ENCODE data around the gene PLD5. TPM values are rescaled to one million over a fixed set of nuclear protein-coding genes. Genes with fewer than 3 reads are reported as not detected.
"Not testable (repeated sequence)": the region's sequence is repeated elsewhere in the genome, so short reads cannot be mapped to it uniquely, and the experiment has no call there.

Gene PLD5
- total RNA-seq, 2 donors from 2014 or later, result 0.05 TPM; not detected in 1

DNA sequence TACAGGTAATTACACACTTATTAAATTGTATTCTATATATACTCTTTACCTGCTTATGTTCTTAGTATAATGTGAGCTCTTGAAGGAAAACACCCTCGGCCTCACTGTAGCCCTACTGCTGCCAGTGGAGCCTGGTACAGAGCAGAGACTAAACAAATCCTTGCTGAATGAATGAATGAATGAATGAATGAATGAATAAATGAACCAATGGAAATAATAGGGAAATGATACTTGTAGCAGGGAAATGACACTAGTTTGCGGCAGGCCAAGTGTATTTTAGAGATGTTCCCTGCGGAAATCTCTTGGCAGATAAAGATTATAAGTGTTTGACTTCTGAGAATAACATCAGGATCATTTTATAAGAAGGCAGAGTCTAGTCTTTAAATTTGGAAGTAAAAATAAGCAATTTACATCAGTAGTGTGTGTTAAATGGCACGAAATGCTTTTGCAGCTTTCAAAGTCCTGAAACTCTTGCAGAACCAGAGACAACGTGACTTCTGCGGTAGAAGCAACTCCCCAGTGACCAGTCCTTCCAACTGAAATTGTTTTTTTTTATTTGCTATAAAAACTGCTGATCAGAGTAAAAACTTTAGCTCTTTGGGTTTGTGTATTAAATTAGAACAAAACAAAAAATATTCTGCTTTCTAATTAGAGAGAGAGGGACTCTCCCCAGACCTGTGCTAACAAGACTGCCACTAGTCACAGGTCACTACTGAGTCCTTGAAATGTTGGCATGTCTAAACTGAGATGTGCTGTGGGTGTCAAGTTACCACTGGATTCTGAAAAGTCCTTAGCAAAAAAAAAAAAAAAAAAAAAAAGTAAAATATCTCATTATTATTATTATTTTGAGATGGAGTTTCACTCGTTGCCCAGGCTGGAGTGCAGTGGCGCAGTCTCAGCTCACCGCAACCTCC, 326.3 kb downstream of the PLD5 start:
- intact Hi-C loops (cut with DNase I), result no loop called here
- no peak for DNase-seq
- ATAC-seq, result no peak

GRCh38 chr1:242196914-242197313, 327.6 kb downstream of the PLD5 start:
- intact Hi-C loops (cut with DNase I), result no loop called here
- DNase-seq, result no peak
- no peak for ATAC-seq

DNA sequence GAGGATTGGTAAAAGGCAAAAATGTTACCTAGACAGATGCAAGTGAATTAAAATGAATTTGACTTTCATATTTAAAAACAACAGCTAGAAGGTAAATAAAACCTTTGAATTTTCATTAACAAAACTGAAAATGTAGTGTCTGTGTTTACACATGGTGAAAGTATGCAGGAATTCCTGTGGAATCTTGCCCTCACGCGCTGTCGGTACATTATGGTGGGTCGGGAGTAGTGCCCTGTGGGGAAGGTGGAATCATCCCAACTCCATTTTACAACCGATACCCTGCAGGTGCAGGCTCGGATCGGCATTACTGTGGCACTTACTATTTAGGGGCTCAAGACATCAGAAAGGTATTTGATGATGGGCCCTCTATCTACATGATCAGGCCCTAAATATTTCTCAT, 328.4 kb downstream of the PLD5 start:
- intact Hi-C loops (cut with DNase I), result no loop called here
- DNase-seq (no peak), ATAC-seq (no peak)

GRCh38 chr1:242189591-242189990, 334.9 kb downstream of the PLD5 start:
- intact Hi-C loops (cut with DNase I), result no loop called here
- no peak for DNase-seq
- ATAC-seq, result no peak

DNA sequence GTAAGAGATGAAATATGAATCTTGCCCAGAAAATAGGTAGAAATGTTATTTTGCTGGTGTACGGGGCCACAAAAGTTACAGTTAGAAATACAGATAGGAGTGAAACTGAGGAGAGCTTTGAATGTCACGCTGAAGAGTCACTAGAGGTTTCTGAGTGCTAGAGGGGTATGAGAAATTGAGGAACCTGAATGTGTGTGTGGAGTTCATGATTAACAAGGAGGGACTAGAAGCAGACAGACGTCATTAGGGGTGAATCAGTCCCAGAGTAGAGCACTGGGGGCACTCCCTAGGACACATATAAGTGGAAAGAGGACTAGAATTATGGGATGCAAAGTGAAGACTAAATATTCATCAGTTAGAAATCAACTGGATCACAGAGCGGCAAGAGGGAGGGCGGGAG, 336.7 kb downstream of the PLD5 start:
- ATAC-seq, result no peak
- intact Hi-C loops (cut with DNase I), result no loop called here
- DNase-seq, result no peak

DNA sequence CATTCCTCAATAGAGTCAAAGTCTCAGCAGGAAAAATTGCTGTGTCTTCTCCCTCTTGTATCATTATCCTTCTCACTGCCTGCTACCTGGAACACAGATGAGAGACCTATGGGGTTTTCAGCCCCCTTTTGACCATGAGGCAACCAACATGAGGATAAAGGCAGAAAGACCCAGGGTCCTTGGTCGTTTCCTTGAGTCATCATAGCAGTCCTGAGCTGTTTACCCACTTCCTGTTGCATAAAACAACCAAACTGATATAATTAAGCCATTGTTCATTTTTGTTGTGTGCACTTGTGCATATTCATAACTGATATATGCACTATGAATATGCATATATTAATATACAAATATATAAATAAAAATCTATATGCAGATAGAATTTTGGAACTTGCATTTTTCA, 337.3 kb downstream of the PLD5 start:
- intact Hi-C loops (cut with DNase I), result no loop called here
- no peak for ATAC-seq
- DNase-seq, result no peak

GRCh38 chr1:242185731-242186130, 338.8 kb downstream of the PLD5 start:
- ATAC-seq (no peak), DNase-seq (no peak)
- intact Hi-C loops (cut with DNase I), result no loop called here

- DNase-seq, result no peak
- ATAC-seq, result no peak
- intact Hi-C loops (cut with DNase I), result no loop called here
These were observed 339.5 kb downstream of the PLD5 start for GRCh38 chr1:242184955-242185354.

DNA sequence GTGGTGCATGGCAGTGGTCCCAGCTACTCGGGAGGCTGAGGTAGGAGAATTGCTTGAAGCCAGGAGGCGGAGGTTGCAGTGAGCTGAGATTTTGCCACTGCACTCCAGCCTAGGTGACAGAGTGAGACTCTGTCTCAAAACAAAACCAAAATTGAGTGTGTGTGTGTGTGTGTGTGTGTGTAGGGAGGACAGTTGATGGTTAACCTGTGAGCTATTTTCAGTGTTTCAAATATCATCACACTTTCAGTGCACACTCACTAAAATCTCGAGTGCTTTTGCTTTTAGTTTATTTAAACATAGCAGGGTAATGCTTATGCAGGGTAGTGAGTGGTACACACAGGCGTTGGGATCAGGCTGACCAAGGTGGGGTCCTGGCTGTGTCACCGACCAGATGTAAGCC, 344.7 kb downstream of the PLD5 start:
- ATAC-seq; DNase-seq; intact Hi-C loops (cut with DNase I): not testable (repeated sequence)

GRCh38 chr1:242178924-242179708, 345.4 kb downstream of the PLD5 start:
- intact Hi-C loops (cut with DNase I), result no loop called here
- ATAC-seq (no peak), DNase-seq (no peak)

DNA sequence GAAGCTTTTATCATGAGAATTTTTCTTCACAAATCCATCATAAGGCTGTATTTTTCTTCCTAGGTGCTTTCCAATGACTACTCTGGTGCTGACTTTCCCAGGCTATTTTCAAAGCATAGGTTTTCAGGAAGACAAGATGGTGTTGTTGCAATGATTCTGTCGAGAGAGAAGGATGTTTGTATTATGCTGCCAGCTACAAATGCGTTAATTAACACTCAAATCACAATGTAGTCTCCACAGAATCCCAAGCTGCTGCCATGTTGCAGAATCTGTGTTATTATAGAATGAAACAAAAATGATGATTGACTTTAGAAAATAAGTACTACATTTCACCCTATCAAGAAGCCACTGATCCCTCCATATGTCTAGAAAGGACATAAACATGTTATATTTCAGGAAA, 346.1 kb downstream of the PLD5 start:
- DNase-seq (no peak), ATAC-seq (no peak)
- intact Hi-C loops (cut with DNase I), result no loop called here

- DNase-seq (no peak), ATAC-seq (no peak)
- intact Hi-C loops (cut with DNase I), result no loop called here
These were observed 362.4 kb downstream of the PLD5 start for GRCh38 chr1:242162140-242162539.

DNA sequence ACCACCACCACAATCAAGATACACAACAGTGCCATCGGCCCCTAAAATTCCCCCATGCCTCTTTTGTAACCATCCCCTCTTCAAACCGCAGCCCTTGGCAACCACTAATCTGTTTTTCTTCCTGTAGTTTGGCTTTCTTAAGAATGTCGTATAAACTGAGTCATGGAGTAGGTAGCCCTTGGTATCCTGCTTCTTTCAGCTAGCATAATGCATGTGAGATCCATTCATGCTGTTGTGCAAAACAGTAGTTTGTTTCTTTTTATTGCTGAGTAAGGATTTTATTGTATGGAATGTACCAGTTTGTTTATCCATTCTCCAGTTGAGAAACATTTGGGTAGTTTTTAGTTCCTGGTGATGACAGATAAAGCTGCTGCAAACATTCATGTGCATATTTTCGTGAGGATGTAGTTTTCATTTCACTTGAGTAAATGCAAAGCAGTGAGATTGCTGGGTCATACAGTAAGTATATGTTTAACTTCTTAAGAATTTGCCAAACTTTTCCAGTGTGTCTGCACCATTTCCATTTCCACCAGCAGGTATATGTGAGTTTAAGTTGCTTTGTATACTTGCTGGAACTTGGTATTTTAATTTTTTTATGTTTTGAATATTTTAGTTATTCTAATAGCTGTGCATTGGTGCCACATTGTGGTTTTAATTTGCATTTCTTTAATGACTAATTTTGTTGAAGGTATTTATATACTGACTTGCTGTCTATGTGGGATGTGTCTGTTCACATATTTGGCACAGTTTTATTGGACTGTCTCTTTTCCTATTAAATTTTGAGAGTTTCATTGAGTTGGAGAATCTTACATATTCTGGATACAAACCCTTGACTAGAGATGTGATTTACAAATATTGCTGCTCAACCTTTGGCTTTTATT, 377.2 kb downstream of the PLD5 start:
- ATAC-seq (no peak), DNase-seq (no peak)
- intact Hi-C loops (cut with DNase I), result no loop called here

- DNase-seq (no peak), ATAC-seq (no peak)
- intact Hi-C loops (cut with DNase I), result no loop called here
These were observed 377.8 kb downstream of the PLD5 start for GRCh38 chr1:242146652-242147051.

DNA sequence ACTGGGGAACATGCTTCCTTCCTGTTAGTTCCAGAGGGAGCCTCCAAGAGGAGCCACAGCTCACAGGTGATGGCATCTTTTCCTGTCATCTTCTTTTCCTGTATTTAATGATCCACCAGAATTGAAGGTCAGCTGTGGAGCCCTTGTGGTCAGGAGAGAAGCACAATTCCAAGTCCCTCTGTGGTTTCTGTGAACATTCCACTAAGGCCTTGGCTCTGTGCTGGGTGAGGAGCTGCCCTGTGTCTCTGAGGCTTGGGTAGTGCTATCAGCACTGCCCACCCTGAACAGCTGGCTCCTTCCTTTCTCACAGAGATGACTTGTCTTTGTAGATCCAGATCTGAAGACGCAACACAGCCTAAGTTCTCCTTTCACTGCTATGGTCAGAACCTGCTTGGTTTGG, 383.7 kb downstream of the PLD5 start:
- intact Hi-C loops (cut with DNase I), result no loop called here
- no peak for DNase-seq
- ATAC-seq, result no peak

DNA sequence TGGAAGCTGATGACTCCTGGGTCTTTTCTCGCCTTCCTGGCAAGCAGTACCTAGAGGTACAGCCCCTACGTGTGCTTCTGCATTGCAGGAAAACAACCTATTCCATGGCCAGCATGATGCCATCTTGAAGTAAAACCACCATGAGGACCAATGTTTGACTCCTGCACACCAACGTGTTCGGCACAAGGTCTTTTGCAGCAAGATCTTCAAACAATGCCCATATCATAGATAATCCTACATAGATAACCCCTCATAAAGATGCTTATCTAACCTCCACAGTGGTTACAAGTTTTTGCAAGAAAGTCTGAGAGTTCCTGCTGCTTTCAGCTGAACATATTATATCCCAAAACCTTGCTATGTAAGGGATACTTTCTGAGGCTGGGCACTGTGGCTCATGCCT, 384.5 kb downstream of the PLD5 start:
- intact Hi-C loops (cut with DNase I), result no loop called here
- ATAC-seq (no peak), DNase-seq (no peak)

- no peak for ATAC-seq
- intact Hi-C loops (cut with DNase I), result no loop called here
- no peak for DNase-seq
These were observed 385.1 kb downstream of the PLD5 start for GRCh38 chr1:242139442-242139841.

GRCh38 chr1:242133796-242134195, 390.7 kb downstream of the PLD5 start:
- no peak for ATAC-seq
- intact Hi-C loops (cut with DNase I), result no loop called here
- no peak for DNase-seq

DNA sequence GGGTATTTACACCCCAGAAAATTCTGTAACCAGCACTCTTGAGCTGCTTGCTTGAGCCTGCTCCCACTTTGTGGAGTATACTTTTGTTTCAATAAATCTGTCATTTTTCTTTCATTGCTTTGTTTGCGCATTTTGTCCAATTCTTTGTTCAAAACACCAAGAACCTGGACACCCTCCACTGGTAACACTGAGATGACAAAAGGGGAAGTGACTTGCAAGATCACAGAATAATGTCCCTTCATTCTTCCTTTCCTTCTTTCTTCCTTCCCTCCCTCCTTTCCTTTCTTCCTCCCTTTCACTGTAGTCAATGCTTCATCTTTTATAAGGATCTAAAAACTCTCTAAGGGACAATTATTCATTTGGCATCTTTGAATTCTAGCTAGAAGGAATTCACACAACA, 391.1 kb downstream of the PLD5 start:
- ATAC-seq, result no peak
- intact Hi-C loops (cut with DNase I), result no loop called here
- DNase-seq, result no peak
